NT2/D1 (cell line): ENCODE results near the gene CHL1.

Source experiments
- DNase-seq: peaks from one replicate; pipeline ENCODE4 v3.0.0-alpha.2; 2011; ENCODE audit warnings: low read depth, low spot score
- H3K27me3 ChIP-seq: 2 replicates; pipeline ENCODE4 v1.6.0; 2011; ENCODE audit warnings: mild to moderate bottlenecking; ENCODE audit not compliant: insufficient read length, insufficient read depth
- H3K36me3 ChIP-seq: 2 replicates; pipeline ENCODE4 v1.6.1; 2011; ENCODE audit warnings: mild to moderate bottlenecking, low read length, mixed read lengths; ENCODE audit not compliant: insufficient read depth, insufficient read length
- H3K4me1 ChIP-seq: 2 replicates; pipeline ENCODE4 v1.5.1; 2011; ENCODE audit not compliant: insufficient read depth, insufficient read length
- H3K4me3 ChIP-seq: 2 replicates; pipeline ENCODE4 v1.5.1; 2011; ENCODE audit warnings: low read depth; ENCODE audit not compliant: insufficient read length
- H3K9ac ChIP-seq: 2 replicates; pipeline ENCODE4 v1.6.0; 2011; ENCODE audit warnings: low read depth; ENCODE audit not compliant: insufficient read length
- H3K9me3 ChIP-seq: 2 replicates; pipeline ENCODE4 v1.5.1; 2011; ENCODE audit warnings: mild to moderate bottlenecking, low read length; ENCODE audit not compliant: insufficient read depth
- SUZ12 ChIP-seq: IDR thresholded peaks from 2 replicates; pipeline ENCODE4 v1.6.1; 2011; ENCODE audit not compliant: insufficient read length, insufficient read depth; ENCODE audit errors: extremely low read depth
- YY1 ChIP-seq: IDR thresholded peaks from 2 replicates; pipeline ENCODE4 v1.6.1; 2011; ENCODE audit not compliant: insufficient read length, insufficient read depth
- ZNF274 ChIP-seq: IDR thresholded peaks from 2 replicates; pipeline ENCODE4 v1.6.1; 2011; ENCODE audit warnings: mild to moderate bottlenecking, low read depth, low read length

The CHL1 gene

GRCh38 chr3:284322-284721 lies 87.8 kb downstream of the CHL1 start:
- H3K9ac ChIP-seq, result no peak overlapping the region
- no peaks in the 10 kb centered on the region for H3K27me3 ChIP-seq
- TF ChIP-seq YY1, result no peak
- no peak for TF ChIP-seq SUZ12
- no peak for TF ChIP-seq ZNF274
- H3K36me3 ChIP-seq, result no peaks in the 10 kb centered on the region
- no peaks in the 10 kb centered on the region for H3K9me3 ChIP-seq
- no peak for DNase-seq
- H3K4me3 ChIP-seq, result no peak overlapping the region
- no peaks in the 10 kb centered on the region for H3K4me1 ChIP-seq

- Histone ChIP-seq H3K27me3 (no peaks in the 10 kb centered on the region), H3K4me3 (no peak overlapping the region), H3K4me1 (no peaks in the 10 kb centered on the region), H3K36me3 (no peaks in the 10 kb centered on the region), H3K9me3 (no peaks in the 10 kb centered on the region), H3K9ac (no peak overlapping the region)
- no peak for TF ChIP-seq YY1
- no peak for TF ChIP-seq SUZ12
- no peak for TF ChIP-seq ZNF274
- no peak for DNase-seq
These were observed 91.9 kb downstream of the CHL1 start for GRCh38 chr3:288417-288816.

- Histone ChIP-seq H3K9me3 (no peaks in the 10 kb centered on the region), H3K9ac (no peak overlapping the region), H3K36me3 (no peaks in the 10 kb centered on the region), H3K27me3 (no peaks in the 10 kb centered on the region), H3K4me1 (no peaks in the 10 kb centered on the region), H3K4me3 (no peak overlapping the region)
- no peak for TF ChIP-seq ZNF274
- TF ChIP-seq YY1, result no peak
- TF ChIP-seq SUZ12, result no peak
- no peak for DNase-seq
These were observed 94.5 kb downstream of the CHL1 start for GRCh38 chr3:291028-291427.

GRCh38 chr3:291646-292436 lies 95.3 kb downstream of the CHL1 start:
- Histone ChIP-seq H3K9ac (no peak overlapping the region), H3K9me3 (no peaks in the 10 kb centered on the region), H3K36me3 (no peaks in the 10 kb centered on the region), H3K27me3 (no peaks in the 10 kb centered on the region), H3K4me3 (no peak overlapping the region), H3K4me1 (no peaks in the 10 kb centered on the region)
- DNase-seq, result no peak
- TF ChIP-seq ZNF274, result no peak
- TF ChIP-seq YY1, result no peak
- TF ChIP-seq SUZ12, result no peak

- Histone ChIP-seq H3K36me3 (no peaks in the 10 kb centered on the region), H3K4me1 (no peaks in the 10 kb centered on the region), H3K4me3 (no peak overlapping the region), H3K9ac (no peak overlapping the region), H3K9me3 (no peaks in the 10 kb centered on the region), H3K27me3 (no peaks in the 10 kb centered on the region)
- no peak for DNase-seq
- TF ChIP-seq SUZ12, result no peak
These were observed 97.5 kb downstream of the CHL1 start for GRCh38 chr3:294096-294495.

- no peak overlapping the region for H3K4me3 ChIP-seq
- no peak for DNase-seq
- TF ChIP-seq ZNF274 (no peak), SUZ12 (no peak), YY1 (no peak)
- H3K4me1 ChIP-seq, result no peaks in the 10 kb centered on the region
- no peak overlapping the region for H3K9ac ChIP-seq
- H3K36me3 ChIP-seq, result no peaks in the 10 kb centered on the region
- no peaks in the 10 kb centered on the region for H3K27me3 ChIP-seq
- H3K9me3 ChIP-seq, result no peaks in the 10 kb centered on the region
These were observed 98.0 kb downstream of the CHL1 start for GRCh38 chr3:294581-294980.

- H3K9ac ChIP-seq, result no peak overlapping the region
- TF ChIP-seq SUZ12 (no peak), ZNF274 (no peak), YY1 (no peak)
- H3K27me3 ChIP-seq, result no peaks in the 10 kb centered on the region
- no peak overlapping the region for H3K4me3 ChIP-seq
- DNase-seq, result no peak
- H3K4me1 ChIP-seq, result no peaks in the 10 kb centered on the region
- H3K9me3 ChIP-seq, result no peaks in the 10 kb centered on the region
- H3K36me3 ChIP-seq, result no peaks in the 10 kb centered on the region
These were observed 98.6 kb downstream of the CHL1 start for GRCh38 chr3:295166-295565.
